Measurements from ENCODE around the gene WDR90.

Gene WDR90

GRCh38 chr16:676565-676902 is 27.4 kb downstream of the WDR90 start:
- H4K20me1 ChIP-seq (ENCODE audit: insufficient read depth, low read length, poor library complexity, severe bottlenecking), result peaks cover 2% of the 10 kb centered on the region
- no peaks in the 10 kb centered on the region for H3F3A ChIP-seq (ENCODE audit: low read depth)
- H3K27me3 ChIP-seq (ENCODE audit: insufficient read depth, low read length, poor library complexity, severe bottlenecking), result no peaks in the 10 kb centered on the region
- H3K9me2 ChIP-seq (replicated peaks; ENCODE audit: low read depth, low read length), result no peaks in the 10 kb centered on the region
- no peak overlapping the region for H3K4me3 ChIP-seq (ENCODE audit: low read length, poor library complexity, severe bottlenecking)
- no peaks in the 10 kb centered on the region for H3K36me3 ChIP-seq (ENCODE audit: insufficient read depth, low read length)
- H3K9ac ChIP-seq (ENCODE audit: low read depth, low read length, poor library complexity, severe bottlenecking), result no peak overlapping the region
- no peak overlapping the region for H2AFZ ChIP-seq (ENCODE audit: low read length)
- H3K9me3 ChIP-seq (ENCODE audit: insufficient read depth, low read depth, low read length), result no peaks in the 10 kb centered on the region
- H3K4me2 ChIP-seq (ENCODE audit: low read depth, low read length, poor library complexity, severe bottlenecking), result no peak overlapping the region
- peaks cover 9% of the 10 kb centered on the region; the same call in 1 of the 2 replicates for H3K79me2 ChIP-seq (ENCODE audit: insufficient read depth, low read length)
- peaks cover 4% of the 10 kb centered on the region for H3K4me1 ChIP-seq (ENCODE audit: insufficient read depth, low read length, poor library complexity, severe bottlenecking)
- TF ChIP-seq CTCF (conservative IDR thresholded peaks at IDR 0.05; ENCODE audit: low read length) (no peak), EZH2phosphoT487 (IDR thresholded peaks at IDR 0.05; ENCODE audit: borderline replicate concordance) (no peak)

GRCh38 chr16:676913-677312 is 27.7 kb downstream of the WDR90 start:
- no peaks in the 10 kb centered on the region for H3K27me3 ChIP-seq (ENCODE audit: insufficient read depth, low read length, poor library complexity, severe bottlenecking)
- H3K36me3 ChIP-seq (ENCODE audit: insufficient read depth, low read length), result no peaks in the 10 kb centered on the region
- no peaks in the 10 kb centered on the region for H3K9me3 ChIP-seq (ENCODE audit: insufficient read depth, low read depth, low read length)
- H3K9me2 ChIP-seq (replicated peaks; ENCODE audit: low read depth, low read length), result no peaks in the 10 kb centered on the region
- H3K9ac ChIP-seq (ENCODE audit: low read depth, low read length, poor library complexity, severe bottlenecking), result no peak overlapping the region
- H3K4me1 ChIP-seq (ENCODE audit: insufficient read depth, low read length, poor library complexity, severe bottlenecking), result peaks cover 4% of the 10 kb centered on the region
- H4K20me1 ChIP-seq (ENCODE audit: insufficient read depth, low read length, poor library complexity, severe bottlenecking), result peaks cover 2% of the 10 kb centered on the region
- TF ChIP-seq EZH2phosphoT487 (IDR thresholded peaks at IDR 0.05; ENCODE audit: borderline replicate concordance) (no peak), CTCF (conservative IDR thresholded peaks at IDR 0.05; ENCODE audit: low read length) (no peak)
- no peak overlapping the region for H2AFZ ChIP-seq (ENCODE audit: low read length)
- H3K79me2 ChIP-seq (ENCODE audit: insufficient read depth, low read length), result peaks cover 13% of the 10 kb centered on the region; the same call in 1 of the 2 replicates
- H3F3A ChIP-seq (ENCODE audit: low read depth), result no peaks in the 10 kb centered on the region
- H3K4me3 ChIP-seq (ENCODE audit: low read length, poor library complexity, severe bottlenecking), result no peak overlapping the region
- H3K4me2 ChIP-seq (ENCODE audit: low read depth, low read length, poor library complexity, severe bottlenecking), result no peak overlapping the region

- H3K4me1 ChIP-seq (ENCODE audit: insufficient read depth, low read length, poor library complexity, severe bottlenecking), result peaks cover 4% of the 10 kb centered on the region
- TF ChIP-seq CTCF (conservative IDR thresholded peaks at IDR 0.05; ENCODE audit: low read length), result no peak
- no peak for TF ChIP-seq EZH2phosphoT487 (IDR thresholded peaks at IDR 0.05; ENCODE audit: borderline replicate concordance)
Observed at GRCh38 chr16:677316-678190, 28.4 kb downstream of the WDR90 start.

More at GRCh38 chr16:677316-678190, 28.4 kb downstream of the WDR90 start:
- H3K27me3 ChIP-seq (ENCODE audit: insufficient read depth, low read length, poor library complexity, severe bottlenecking), result no peaks in the 10 kb centered on the region
- H3K9me2 ChIP-seq (replicated peaks; ENCODE audit: low read depth, low read length), result no peaks in the 10 kb centered on the region
- peaks cover 2% of the 10 kb centered on the region for H4K20me1 ChIP-seq (ENCODE audit: insufficient read depth, low read length, poor library complexity, severe bottlenecking)
- H3K79me2 ChIP-seq (ENCODE audit: insufficient read depth, low read length), result peaks cover 16% of the 10 kb centered on the region; the same call in 1 of the 2 replicates
- H3K9me3 ChIP-seq (ENCODE audit: insufficient read depth, low read depth, low read length), result no peaks in the 10 kb centered on the region
- no peaks in the 10 kb centered on the region for H3F3A ChIP-seq (ENCODE audit: low read depth)
- H3K4me2 ChIP-seq (ENCODE audit: low read depth, low read length, poor library complexity, severe bottlenecking), result no peak overlapping the region
- H2AFZ ChIP-seq (ENCODE audit: low read length), result no peak overlapping the region
- no peak overlapping the region for H3K9ac ChIP-seq (ENCODE audit: low read depth, low read length, poor library complexity, severe bottlenecking)
- no peaks in the 10 kb centered on the region for H3K36me3 ChIP-seq (ENCODE audit: insufficient read depth, low read length)
- no peak overlapping the region for H3K4me3 ChIP-seq (ENCODE audit: low read length, poor library complexity, severe bottlenecking)
